Lower leg skin (tissue), 3 donors: ENCODE results near the gene S100P.

Source experiments
- CTCF ChIP-seq, 3 donors: fragments of 450-650 bp; IDR thresholded peaks; one replicate each; pipeline ENCODE4 v1.5.1; 2016; ENCODE audit warnings: antibody characterized with exemption in 3 of 3, mild to moderate bottlenecking in 3 of 3, moderate library complexity in 2 of 3
- POLR2A ChIP-seq, 2 donors: fragments of 450-650 bp; IDR thresholded peaks; one replicate each; pipeline ENCODE4 v1.6.1; 2016 to 2017; ENCODE audit warnings: antibody characterized with exemption in 2 of 2, mild to moderate bottlenecking in 1 of 2, moderate library complexity in 1 of 2

- no peak for TF ChIP-seq CTCF (IDR thresholded peaks at IDR 0.05)
- no peak for TF ChIP-seq POLR2A (IDR thresholded peaks at IDR 0.05)
These were observed 5.7 kb downstream of the S100P start for GRCh38 chr4:6699388-6699787.
